NCI-H526 treated with DMSO at 0.1 percent for 48 hours (cell line): Measurements from ENCODE around the gene TUBB.
"Not testable (repeated sequence)": the region's sequence is repeated elsewhere in the genome, so short reads cannot be mapped to it uniquely, and the experiment has no call there.

Experiments used
- DNase-seq: peaks from one replicate; lab custom pipeline; 2025; lab: John Stamatoyannopoulos, UW

TUBB gene

DNA sequence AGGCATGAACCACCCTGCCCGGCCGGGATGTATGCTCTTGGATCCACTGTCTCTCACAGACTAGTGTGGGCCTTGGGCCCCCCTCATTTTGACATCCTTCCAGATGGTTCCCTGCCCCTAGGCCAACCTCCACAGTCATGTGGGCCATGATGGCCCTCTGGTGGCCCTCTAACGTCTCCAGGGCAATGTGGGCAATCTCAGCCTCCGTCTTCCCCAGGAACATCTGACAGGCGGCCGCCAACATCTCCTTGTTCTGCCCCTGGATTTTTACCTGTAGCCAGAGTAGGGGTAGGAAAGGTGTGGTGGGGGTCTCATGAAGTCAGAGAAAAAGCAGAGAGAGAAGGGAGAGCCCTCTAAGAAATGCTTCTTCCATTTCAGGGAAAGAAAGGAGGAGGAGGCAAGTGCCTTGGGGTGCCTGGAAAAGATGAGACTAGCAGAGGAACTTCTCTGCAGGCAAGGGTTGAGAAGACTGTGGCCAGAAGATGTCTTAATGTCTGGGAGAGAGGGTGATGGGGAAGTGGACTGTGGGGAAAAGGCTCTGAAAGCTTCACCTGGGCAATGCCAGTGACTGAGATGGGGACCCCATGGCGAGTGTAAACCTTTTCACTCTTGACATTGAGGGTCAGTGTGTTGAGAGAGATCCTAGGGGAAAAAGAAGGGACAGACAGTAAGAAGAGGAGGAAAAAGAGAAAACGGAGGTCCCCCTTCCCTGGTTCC is 21.1 kb downstream of the TUBB start:
- DNase-seq, result no peak

DNA sequence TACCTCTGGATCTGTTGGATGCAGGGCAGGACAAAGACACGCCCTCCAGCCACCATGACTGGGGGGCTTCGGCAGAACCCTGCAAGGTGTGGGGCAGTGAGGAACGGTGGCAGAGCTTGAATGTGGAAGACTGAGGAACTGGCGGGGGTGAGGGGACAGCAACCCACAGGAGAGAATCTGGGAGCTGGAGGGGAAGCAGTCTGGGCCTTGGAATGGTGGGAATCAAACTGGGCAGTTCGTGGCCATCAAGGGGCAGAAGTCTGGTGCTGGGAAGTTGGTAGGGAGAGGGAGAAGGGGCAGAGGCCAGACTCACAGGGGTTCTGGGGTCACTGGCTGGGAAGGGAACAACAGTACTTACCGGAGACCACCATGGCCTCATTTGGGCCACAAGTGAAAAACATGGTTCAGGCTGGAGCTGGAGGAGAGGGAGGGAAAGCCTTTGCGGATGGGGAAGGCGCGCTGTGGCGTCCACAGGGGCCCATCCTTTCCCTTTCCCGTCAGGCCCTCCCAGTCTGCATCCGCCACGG is 21.7 kb downstream of the TUBB start:
- DNase-seq, result no peak

DNA sequence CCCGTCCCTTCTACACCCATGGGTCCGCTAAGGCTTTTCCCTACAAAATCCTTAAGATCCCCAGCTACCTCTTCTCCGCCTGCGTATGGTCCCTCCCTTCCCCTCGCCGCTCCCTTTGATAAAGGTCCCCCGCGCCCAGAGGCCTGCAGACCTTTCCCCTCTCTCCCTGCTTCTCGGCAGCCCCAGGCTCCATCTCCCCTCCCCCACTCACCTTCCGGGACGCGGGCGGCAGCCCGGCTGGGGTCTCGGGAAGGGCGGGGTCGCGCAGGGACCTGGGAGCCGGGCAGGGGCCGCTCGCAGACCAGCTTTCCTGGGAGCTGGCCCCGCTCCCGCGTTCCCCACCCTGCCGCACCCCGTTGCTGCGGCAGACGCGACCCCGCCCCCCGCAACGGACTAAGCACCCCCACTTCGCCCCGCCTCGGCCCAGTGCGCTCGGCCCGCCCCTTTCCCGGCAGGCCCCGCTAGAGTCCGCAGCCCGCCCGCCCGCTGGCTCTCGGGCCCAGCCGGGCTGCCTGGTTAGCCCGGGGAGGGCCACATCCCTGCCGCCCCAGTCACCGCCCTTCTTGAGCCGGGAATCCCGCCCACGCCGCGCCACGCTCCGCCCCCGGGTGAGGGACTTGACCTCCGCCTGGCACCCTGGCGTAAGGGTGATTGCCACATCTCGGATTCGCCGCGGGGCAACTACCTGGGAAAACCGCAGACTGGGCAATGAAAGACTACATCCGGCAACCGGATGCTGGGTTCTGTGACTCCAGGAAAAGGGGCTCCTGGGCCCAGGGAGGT is 22.4 kb downstream of the TUBB start, which contains the start of gene FLOT1:
Gene FLOT1, minus strand, starts transcription at position 372 of the 783 bp plus-strand sequence. CDS start 498 bp downstream, outside the sequence.
- peak; percentile 79 for DNase-seq

DNA sequence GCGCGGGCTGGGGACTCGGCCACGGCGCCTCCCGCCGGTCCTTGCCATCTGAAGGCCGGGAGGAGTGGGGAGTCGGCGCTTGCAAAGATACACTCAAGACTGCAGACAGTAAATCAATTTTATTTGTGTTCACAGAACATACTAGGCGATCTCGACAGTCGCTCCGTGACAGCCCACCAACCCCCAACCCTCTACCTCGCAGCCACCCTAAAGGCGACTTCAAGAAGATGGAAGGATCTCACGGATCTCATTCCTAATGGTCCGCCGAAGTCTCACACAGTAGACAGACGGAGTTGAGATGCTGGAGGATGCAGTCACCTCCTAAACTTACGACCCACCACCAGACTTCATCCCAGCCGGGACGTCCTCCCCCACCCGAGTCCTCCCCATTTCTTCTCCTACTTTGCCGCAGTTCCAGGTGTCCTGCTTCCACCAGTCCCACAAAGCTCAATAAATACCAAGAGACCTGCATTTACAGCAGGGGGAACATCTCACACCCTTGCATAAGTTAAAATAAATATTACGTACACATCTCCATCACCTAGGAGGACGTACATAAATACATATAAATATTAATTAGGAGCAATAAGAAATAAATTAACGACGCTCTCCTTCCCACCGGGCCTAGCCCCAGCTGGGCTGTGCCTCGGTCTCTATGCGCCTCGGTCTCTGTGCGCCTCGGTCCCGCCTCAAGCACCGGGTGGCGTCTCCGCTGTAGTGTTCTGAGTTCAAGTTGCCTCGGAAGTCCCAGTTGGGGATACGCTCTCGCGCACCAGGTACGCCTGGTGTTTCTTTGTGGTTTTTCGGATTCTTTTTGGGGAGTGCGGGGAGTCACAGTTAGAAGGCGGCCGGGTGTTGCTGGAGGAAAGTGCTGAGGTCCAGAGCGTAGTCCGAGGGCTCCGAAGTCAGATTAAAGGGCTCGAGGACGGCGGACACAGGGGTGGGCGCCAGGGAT is 23.2 kb downstream of the TUBB start:
- no peak for DNase-seq

DNA sequence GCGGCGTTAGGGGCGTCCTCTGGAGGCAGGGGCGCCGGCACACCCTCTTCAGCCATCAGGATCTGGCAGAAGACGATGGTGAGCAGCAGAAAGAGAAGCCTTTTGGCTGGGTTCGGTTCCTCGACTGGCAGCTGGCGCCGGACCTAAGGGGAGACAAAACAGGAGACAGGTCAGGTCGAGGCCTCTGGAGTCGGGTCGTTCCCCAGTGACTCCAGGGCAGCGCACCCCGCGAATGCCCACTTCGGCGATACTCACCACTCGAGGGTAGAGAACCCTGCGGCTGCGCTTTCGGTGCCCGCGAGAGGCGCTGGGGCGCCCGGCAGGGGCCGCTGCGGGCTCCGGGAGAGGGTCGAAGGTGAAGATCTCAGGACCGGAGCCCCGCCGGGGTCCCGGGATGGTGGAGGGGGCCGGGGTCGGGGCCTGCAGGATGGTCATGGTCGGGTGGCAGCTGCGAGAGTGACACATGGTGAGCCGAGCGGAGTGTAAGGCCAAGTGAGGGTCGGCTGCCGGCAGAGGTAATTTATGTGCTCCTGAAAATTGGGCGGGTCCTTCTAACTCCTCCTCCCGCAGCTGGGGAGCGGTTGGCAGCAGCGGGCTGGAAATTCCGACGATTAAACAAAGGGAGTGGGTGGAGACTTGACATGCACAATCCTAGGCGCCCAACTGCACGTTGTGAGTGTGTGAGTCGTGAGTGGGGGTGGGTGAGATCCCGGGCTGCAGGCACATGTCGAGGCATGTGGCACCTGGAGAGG is 24.1 kb downstream of the TUBB start, which contains the start of gene IER3:
Gene IER3, minus strand, starts transcription at position 494 of the 752 bp plus-strand sequence. Its CDS starts 29 bp downstream, at position 465.
- peak; percentile 83 for DNase-seq

DNA sequence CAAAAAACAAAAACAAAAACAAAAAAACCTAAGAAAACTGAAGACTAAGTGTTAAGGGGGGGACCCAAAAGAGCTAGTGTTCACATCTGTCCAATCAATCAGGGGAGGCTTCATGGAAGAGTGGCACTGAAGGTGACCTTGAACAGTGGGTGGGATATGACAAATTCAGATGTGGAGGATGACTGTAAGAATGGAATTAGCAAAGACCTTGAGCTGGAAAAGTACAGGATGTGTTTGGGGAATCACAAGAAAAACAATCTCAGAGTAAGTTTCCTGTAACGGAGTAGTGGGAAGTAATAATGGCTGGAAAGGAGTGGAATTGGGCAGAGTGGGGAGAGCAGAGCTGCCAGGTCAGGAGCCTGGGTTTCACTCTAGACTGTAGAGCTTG is 27.1 kb downstream of the TUBB start:
- DNase-seq, result no peak

DNA sequence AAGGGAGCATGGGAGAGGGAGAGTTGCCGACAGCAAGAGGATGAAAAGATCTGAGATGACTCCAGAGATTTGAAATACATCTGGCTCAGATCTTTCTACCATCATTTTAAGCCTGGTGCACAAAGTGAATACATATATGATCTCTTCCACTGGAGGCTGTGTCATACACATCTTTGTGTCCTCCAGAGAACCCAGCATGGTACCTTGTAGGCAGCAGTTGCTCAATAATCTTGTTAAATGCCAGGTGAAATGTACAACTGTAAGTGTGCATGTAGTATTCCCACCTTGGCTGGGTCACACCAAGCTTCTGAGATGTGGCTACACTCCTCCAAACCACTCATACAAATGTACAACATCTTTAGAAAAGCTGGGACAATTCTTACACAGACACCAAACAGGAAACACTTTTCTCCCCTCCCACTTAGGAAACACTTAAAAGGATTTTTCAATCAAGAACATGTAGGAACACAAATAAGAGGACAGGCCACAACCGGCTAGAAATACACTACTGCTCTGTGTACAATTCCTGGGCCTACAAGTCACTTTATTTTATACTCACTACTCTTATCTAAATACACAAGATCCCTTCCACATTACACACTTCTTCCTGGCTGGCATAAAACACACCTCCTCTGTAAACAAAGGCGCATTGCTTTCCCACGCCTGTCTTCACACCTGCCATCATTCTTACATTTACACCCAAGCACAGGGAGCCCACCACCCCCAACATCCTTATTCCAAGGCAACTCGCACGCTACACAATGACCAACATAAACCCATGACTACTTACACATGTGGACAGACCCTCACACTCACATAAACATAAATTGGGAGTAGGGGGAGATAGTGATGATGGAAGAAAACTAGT is 28.0 kb downstream of the TUBB start:
- no peak for DNase-seq

DNA sequence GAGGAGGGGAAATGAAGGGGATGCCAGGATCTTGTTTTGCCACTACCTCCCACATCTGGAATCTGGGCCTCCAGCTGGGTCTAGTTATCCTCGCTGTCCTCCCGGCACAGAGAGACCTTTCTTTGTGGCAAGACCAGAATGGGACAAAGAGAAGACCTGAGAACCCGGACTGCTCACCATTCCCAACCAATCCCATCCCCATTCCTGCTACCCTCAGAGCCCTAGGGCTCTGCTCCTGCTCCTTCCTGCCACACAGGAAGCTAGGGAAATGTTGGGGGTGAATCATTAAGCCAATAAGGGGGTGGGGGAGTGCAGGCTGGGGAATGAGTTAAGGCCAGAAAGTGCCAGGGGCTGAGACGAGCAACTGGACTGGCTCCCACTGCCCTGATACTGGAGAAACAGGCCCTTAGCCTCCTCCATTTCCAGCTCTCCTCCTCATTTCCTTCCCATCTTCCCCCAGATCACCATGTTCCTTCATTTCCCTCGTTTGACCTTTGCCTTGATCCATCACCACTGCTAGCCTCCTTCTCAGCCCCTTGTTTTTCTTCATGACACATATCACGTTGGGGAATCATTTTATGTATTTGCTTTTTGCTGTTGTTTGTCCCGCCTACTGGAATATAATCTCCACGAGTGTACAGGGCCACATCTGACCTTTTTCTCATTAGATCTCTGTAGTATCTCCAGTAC is 28.8 kb downstream of the TUBB start:
- DNase-seq, result no peak

DNA sequence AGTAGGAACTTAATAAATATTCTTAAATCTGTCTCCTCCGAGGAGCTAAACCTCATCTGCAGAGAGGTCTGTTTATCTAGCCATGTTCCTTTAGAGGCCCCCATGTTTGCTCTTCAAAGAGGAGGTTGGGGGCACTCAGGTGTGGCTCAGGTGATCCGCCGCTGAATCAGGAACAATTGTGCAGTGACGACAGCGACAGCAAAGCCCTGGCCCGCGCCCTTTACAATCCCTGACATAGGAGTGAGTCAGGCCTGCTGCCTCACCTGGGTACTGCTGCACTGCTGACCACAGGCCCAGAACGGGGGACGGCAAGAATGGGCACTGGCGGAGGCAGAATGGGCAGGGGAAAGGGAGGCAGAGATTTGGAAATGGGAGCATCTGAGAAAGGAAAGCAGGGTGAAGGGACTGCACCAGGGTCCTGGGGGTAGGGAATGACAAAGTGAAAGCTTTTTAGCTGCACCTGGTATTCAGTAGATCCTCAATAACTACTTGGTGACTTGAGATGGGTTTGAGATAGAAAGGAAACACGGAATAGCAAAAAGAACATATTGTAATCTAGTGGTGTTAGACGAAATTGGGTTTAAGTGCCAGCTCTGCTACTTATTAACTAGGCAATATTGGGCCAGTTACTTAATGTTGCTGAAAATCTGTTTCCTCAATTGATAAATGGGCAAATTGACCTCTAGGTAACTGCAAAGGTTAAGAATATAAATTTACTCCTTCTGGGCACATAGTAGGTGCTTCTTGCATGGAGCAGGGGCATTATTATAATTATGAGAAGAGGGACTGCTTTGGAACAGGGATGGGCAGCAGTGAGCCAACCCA is 29.6 kb downstream of the TUBB start:
- DNase-seq, result no peak

DNA sequence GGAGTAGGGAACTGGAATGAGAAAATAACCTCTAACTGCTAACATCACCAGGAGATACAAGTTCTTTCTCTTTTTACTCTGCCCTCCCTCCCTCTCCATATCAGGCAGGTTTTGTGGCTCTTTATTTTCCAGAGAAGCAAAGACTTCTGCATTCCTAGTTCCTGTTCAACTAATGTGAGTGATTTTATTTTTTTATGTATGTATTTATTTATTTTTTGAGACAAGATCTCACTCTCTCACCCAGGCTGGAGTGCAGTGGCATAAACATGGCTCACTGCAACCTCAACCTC is 30.2 kb downstream of the TUBB start:
- DNase-seq, result no peak

DNA sequence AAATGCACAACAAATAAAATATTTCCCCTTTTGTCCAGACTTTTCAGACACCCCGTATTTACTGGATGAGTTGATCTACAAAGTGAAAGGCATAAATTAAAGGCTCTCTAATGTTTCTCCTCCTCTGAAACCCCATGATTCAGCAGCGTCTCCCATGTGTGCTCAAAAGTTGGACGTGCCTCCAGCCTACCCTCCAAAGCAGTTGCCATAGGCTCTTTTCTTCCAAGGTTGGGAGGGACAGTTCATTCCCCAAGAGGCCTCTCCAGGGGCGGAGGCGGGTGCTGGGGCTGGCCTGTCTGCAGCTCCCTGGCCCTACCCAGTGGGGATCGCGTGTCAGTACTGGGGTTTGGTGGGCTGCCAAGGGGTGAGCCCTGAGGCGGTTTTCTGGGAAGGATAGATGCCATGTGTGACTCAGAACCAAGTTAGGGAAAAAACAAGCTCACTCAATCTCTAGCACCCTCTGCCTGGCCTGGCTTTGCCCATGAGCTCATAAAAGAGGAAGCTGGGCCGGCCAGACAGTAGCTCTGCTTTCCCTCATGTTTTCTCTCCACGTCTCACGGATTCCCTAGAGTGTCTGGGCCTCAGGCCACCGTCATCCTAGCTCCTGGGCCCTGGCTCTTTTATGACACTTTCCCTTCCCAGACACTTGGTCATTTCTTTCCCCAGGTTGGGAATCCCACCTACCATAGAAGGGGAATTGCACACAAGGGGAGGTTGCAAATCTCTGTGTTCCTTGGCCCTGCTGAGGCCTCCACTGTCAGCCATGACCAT is 32.2 kb downstream of the TUBB start:
- DNase-seq, result no peak

DNA sequence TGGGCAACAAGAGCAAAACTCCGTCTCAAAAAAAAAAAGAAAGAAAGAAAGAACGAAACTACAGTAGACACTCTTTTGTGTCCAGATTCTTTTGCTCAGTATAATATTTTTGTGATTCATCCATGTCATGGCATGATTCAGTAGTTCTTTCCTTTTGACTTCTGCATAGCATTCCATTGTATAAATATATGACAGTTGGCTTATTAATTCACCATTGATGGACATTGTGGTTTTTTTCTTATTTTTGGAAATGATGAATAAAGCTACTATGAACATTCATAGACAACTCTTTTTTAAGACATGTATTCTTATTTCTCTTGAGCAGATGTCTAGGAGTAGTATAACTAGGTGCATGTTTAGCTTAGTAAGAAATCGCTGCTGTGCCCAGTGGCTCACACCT is 34.5 kb downstream of the TUBB start:
- DNase-seq, result no peak

DNA sequence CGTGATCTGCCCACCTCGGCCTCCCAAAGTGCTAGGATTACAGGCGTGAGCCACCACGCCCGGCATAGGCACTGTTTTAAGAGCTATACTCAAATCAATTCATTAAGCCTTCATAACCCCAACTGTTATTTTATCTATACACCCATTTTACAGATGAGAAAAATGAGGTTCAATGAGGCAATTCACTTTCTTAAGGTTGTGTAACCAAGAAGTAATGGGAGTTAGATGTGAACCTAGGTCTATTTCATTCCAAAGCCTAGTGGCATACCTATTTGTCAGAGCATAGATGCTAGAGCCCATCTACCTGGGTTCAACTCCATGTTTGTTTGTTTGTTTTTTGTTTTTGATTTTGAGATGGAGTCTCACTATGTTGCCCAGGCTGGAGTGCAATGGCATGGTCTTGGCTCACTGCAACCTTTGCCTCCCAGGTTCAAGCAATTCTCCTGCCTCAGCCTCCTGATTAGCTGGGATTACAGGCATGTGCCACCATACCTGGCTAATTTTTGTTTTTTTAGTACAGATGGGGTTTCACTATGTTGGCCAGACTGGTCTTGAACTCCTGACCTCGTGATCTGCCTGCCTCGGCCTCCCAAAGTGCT is 36.4 kb downstream of the TUBB start:
- not testable (repeated sequence) for DNase-seq

DNA sequence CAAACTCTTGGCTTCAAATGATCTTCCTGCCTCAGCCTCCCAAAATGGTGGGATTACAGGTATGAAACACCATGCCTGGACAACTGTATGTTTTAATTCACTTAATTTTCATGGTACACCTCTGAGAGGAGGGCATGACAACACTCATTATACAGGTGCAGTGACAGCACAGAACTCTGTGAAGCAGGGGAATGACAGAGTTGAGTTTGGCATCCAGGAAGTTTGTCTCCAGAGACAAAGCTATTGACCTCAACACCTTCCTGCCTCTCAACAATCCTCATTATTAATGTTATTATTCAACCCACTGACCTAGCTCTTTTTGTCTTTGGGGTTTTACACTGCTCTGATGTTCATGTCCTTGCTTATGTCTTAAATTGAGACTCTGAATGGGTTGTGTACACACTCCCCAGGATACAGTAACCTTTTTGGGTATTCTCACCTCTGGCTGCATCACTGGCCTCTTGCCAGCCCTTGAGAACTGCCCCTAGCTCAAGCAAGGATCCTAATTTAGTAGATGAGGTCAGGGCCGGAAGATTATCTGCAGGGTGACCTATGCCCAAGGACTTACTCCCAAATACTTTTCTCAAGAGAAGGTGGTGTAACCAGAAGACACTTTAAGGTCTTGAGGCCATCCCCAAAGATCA is 37.2 kb downstream of the TUBB start:
- no peak for DNase-seq

DNA sequence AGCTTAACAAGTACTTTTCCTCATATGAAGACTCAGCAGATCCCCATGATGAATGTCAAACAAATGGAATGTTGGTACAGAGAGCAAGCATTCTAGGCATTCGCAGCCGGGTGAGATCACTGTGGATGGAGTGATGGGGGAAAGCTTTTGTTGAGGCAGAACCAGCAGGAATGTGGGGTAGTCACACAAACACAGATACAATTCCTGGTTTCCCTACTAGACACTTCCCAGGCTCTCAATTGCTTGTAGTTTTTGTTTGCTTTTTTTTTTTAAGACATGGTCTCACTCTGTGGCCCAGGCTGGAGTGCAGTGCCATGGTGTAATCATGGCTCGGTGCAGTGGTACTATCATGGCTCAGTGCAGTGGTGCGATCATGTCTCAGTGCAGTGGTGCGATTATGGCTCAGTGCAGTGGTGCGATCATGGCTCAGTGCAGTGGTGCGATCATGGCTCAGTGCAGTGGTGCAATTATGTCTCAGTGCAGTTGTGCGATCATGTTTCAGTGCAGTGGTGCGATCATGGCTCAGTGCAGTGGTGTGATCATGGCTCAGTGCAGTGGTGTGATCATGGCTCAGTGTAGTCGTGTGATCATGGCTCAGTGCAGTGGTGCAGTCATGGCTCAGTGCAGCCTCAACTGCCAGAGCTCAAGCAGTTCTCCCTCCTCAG is 39.6 kb downstream of the TUBB start:
- DNase-seq, result no peak

DNA sequence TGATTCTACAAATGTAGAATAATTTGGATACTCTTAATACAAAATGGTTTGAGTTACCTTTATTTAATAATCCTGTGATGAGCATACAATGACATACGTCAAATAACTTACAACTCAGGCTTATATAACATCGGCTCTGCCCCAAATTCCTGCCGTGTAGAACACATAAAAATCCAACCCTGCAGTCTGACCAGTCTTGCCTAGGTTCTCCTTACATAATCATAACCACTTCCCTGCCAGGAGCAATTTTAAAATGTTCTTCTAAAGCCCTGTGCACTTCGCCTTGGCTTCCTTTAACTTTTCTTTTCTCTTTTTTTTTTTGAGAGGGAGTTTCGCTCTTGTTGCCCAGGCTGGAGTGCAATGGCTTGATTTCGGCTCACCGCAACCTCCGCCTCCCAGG is 40.4 kb downstream of the TUBB start:
- DNase-seq, result no peak
